Glomerular visceral epithelial cell (primary cell): Measurements from ENCODE around the gene FOXP2.
"Not testable (repeated sequence)": the region's sequence is repeated elsewhere in the genome, so short reads cannot be mapped to it uniquely, and the experiment has no call there.

Experiments used
- DNase-seq: peaks from one replicate; pipeline ENCODE4 v3.0.0-alpha.2; 2016; ENCODE audit errors: extremely low spot score

The FOXP2 gene

GRCh38 chr7:114588506-114588905 is 173.9 kb downstream of the FOXP2 start:
- DNase-seq = no peak

GRCh38 chr7:114589436-114589835 is 174.8 kb downstream of the FOXP2 start:
- no peak for DNase-seq

GRCh38 chr7:114590298-114590697 is 175.7 kb downstream of the FOXP2 start:
- no peak for DNase-seq

- DNase-seq = no peak
Measured at GRCh38 chr7:114598946-114599345, 184.3 kb downstream of the FOXP2 start.

GRCh38 chr7:114606100-114606499 is 191.5 kb downstream of the FOXP2 start:
- no peak for DNase-seq

GRCh38 chr7:114608822-114609221 is 194.2 kb downstream of the FOXP2 start:
- DNase-seq = not testable (repeated sequence)

GRCh38 chr7:114620208-114620607 is 205.6 kb downstream of the FOXP2 start:
- DNase-seq = no peak

- DNase-seq = no peak
Measured at GRCh38 chr7:114622221-114622620, 207.6 kb downstream of the FOXP2 start.

GRCh38 chr7:114623146-114623545 is 208.5 kb downstream of the FOXP2 start:
- no peak for DNase-seq

GRCh38 chr7:114627231-114627630 is 212.6 kb downstream of the FOXP2 start:
- DNase-seq = no peak

- no peak for DNase-seq
Measured at GRCh38 chr7:114628362-114628761, 213.7 kb downstream of the FOXP2 start.

- DNase-seq = no peak
Measured at GRCh38 chr7:114629762-114630161, 215.1 kb downstream of the FOXP2 start.

GRCh38 chr7:114630201-114630990 is 215.8 kb downstream of the FOXP2 start:
- DNase-seq = no peak

GRCh38 chr7:114631249-114631822 is 216.7 kb downstream of the FOXP2 start:
- no peak for DNase-seq

GRCh38 chr7:114639451-114639850 is 224.8 kb downstream of the FOXP2 start:
- DNase-seq = no peak

GRCh38 chr7:114644455-114644854 is 229.8 kb downstream of the FOXP2 start:
- no peak for DNase-seq

GRCh38 chr7:114645451-114645850 is 230.8 kb downstream of the FOXP2 start:
- no peak for DNase-seq

GRCh38 chr7:114647518-114647917 is 232.9 kb downstream of the FOXP2 start:
- no peak for DNase-seq

GRCh38 chr7:114648117-114648516 is 233.5 kb downstream of the FOXP2 start:
- no peak for DNase-seq

GRCh38 chr7:114648680-114649079 is 234.1 kb downstream of the FOXP2 start:
- no peak for DNase-seq

- DNase-seq = no peak
Measured at GRCh38 chr7:114649689-114650088, 235.1 kb downstream of the FOXP2 start.

- DNase-seq = no peak
Measured at GRCh38 chr7:114650491-114650890, 235.9 kb downstream of the FOXP2 start.

- no peak for DNase-seq
Measured at GRCh38 chr7:114652041-114652440, 237.4 kb downstream of the FOXP2 start.
